IMR-90 (cell line): ENCODE data around the gene SDHB. TPM values are rescaled to one million over a fixed set of nuclear protein-coding genes. Genes with fewer than 3 reads are reported as not detected.

Source experiments
- ATAC-seq: fragments of 200-7000 bp; cut with Tn5 transposase; 2 replicates; pipeline ENCODE4 v1.9.1; 2020; ENCODE audit warnings: low read depth, mild to moderate bottlenecking, moderate library complexity
- BruUV-seq: library from RNA; stranded (reverse); fragments of 400-500 nt; replicated peaks from 2 replicates; lab custom pipeline; 2021; lab: Mats Ljungman, UMichigan
- CTCF ChIA-PET: fragments of 300-600 bp; formaldehyde crosslinking; extraction: SDS; loops from one replicate; lab custom pipeline; 2021; ENCODE audit warnings: antibody characterized with exemption; lab: Yijun Ruan, JAX
- POLR2A ChIA-PET: fragments of 300-600 bp; sonication (Branson Sonifier 250); formaldehyde crosslinking; loops from one replicate; lab custom pipeline; 2022; ENCODE audit warnings: antibody characterized with exemption; ENCODE audit not compliant: unreplicated experiment; lab: Charles Lee
- DNase-seq: peaks from one replicate; pipeline ENCODE4 v3.0.0; 2013
- H2AFZ ChIP-seq: replicated peaks from 2 replicates; pipeline ENCODE3; 2013; ENCODE audit warnings: low read length, mild to moderate bottlenecking; ENCODE audit not compliant: poor library complexity
- H2AK5ac ChIP-seq: 2 replicates; pipeline ENCODE4 v1.6.1; 2013; ENCODE audit warnings: low read depth, low read length, inconsistent platforms
- H2AK9ac ChIP-seq: replicated peaks from 2 replicates; pipeline ENCODE3; 2013; ENCODE audit warnings: mild to moderate bottlenecking, low read depth, low read length, moderate library complexity; ENCODE audit not compliant: poor library complexity
- H2BK120ac ChIP-seq: 2 replicates; pipeline ENCODE4 v1.6.1; 2013; ENCODE audit warnings: low read depth, low read length, inconsistent platforms
- H2BK15ac ChIP-seq: 3 replicates; pipeline ENCODE4 v1.6.1; 2013; ENCODE audit warnings: low read depth, low read length, inconsistent platforms
- H2BK20ac ChIP-seq: 2 replicates; pipeline ENCODE4 v1.6.1; 2013; ENCODE audit warnings: low read depth, mild to moderate bottlenecking, inconsistent platforms, low read length, moderate library complexity
- H2BK5ac ChIP-seq: 2 replicates; pipeline ENCODE4 v1.6.1; 2013; ENCODE audit warnings: mild to moderate bottlenecking, low read depth, low read length, inconsistent platforms; ENCODE audit not compliant: poor library complexity, severe bottlenecking
- H3K14ac ChIP-seq: replicated peaks from 2 replicates; pipeline ENCODE4 v1.6.1; 2013; ENCODE audit warnings: low read depth, low read length, inconsistent platforms
- H3K18ac ChIP-seq: 2 replicates; pipeline ENCODE4 v1.6.1; 2013; ENCODE audit warnings: low read depth, low read length, control low read depth
- H3K23ac ChIP-seq: 2 replicates; pipeline ENCODE4 v1.6.1; 2013; ENCODE audit warnings: low read depth, low read length, inconsistent platforms
- H3K27ac ChIP-seq: 2 replicates; pipeline ENCODE4 v1.5.1; 2013; ENCODE audit warnings: mild to moderate bottlenecking, control low read depth, low read length; ENCODE audit not compliant: insufficient read depth
- H3K27me3 ChIP-seq: 2 replicates; pipeline ENCODE4 v1.6.1; 2013; ENCODE audit warnings: low read length; ENCODE audit not compliant: control insufficient read depth, insufficient read depth
- H3K36me3 ChIP-seq: 2 replicates; pipeline ENCODE4 v1.6.1; 2013; ENCODE audit warnings: low read length, mixed read lengths; ENCODE audit not compliant: control insufficient read depth, insufficient read depth
- H3K4ac ChIP-seq: 2 replicates; pipeline ENCODE4 v1.6.1; 2013; ENCODE audit warnings: low read depth, low read length, inconsistent platforms
- H3K4me1 ChIP-seq: 2 replicates; pipeline ENCODE4 v1.6.1; 2013; ENCODE audit warnings: low read length, mixed read lengths; ENCODE audit not compliant: control insufficient read depth, insufficient read depth
- H3K4me2 ChIP-seq: 2 replicates; pipeline ENCODE4 v1.6.1; 2013; ENCODE audit warnings: low read depth, mild to moderate bottlenecking, control low read depth, low read length, moderate library complexity
- H3K4me3 ChIP-seq: 2 replicates; pipeline ENCODE4 v1.5.1; 2013; ENCODE audit warnings: low read depth, mild to moderate bottlenecking, control low read depth, low read length, moderate library complexity; ENCODE audit not compliant: insufficient read depth
- H3K56ac ChIP-seq: 2 replicates; pipeline ENCODE4 v1.6.1; 2013; ENCODE audit warnings: low read length, inconsistent platforms; ENCODE audit not compliant: insufficient read depth; ENCODE audit errors: extremely low read depth
- H3K79me1 ChIP-seq, 2 experiments: 2 replicates each; pipeline ENCODE4 v1.6.1; 2013; ENCODE audit warnings: low read length in 2 of 2, inconsistent platforms in 1 of 2, low read depth in 1 of 2
- H3K9ac ChIP-seq: 2 replicates; pipeline ENCODE4 v1.6.1; 2013; ENCODE audit warnings: low read depth, low read length, control low read depth
- H3K9me1 ChIP-seq: 2 replicates; pipeline ENCODE4 v1.6.1; 2013; ENCODE audit warnings: low read length, inconsistent platforms; ENCODE audit not compliant: insufficient read depth
- H3K9me3 ChIP-seq: 2 replicates; pipeline ENCODE4 v1.6.1; 2013; ENCODE audit warnings: low read length; ENCODE audit not compliant: control insufficient read depth, insufficient read depth
- H4K20me1 ChIP-seq: 2 replicates; pipeline ENCODE4 v1.6.1; 2013; ENCODE audit warnings: low read length, inconsistent platforms; ENCODE audit not compliant: insufficient read depth
- H4K5ac ChIP-seq: 2 replicates; pipeline ENCODE4 v1.6.1; 2013; ENCODE audit warnings: mild to moderate bottlenecking, low read depth, low read length, control low read depth
- H4K8ac ChIP-seq, 2 experiments: 2 replicates each; pipeline ENCODE4 v1.6.1; 2013; ENCODE audit warnings: low read depth in 2 of 2, low read length in 2 of 2, control low read depth in 1 of 2, inconsistent platforms in 1 of 2
- H4K91ac ChIP-seq: 2 replicates; pipeline ENCODE4 v1.6.1; 2013; ENCODE audit warnings: low read depth, low read length, inconsistent platforms; ENCODE audit not compliant: insufficient read depth
- BHLHE40 ChIP-seq: fragments of 150-350 bp; IDR thresholded peaks from 2 replicates; pipeline ENCODE4 v1.6.1; 2016; ENCODE audit warnings: mild to moderate bottlenecking, low read depth, low read length
- CEBPB ChIP-seq: IDR thresholded peaks from 2 replicates; pipeline ENCODE4 v1.6.1; 2012; ENCODE audit warnings: low read depth, low read length, improper control_type of control experiment
- CHD1 ChIP-seq: IDR thresholded peaks from 2 replicates; pipeline ENCODE4 v1.6.1; 2012; ENCODE audit warnings: low read depth, low read length, improper control_type of control experiment
- ELK1 ChIP-seq: fragments of 150-350 bp; IDR thresholded peaks from 2 replicates; pipeline ENCODE4 v1.6.1; 2016; ENCODE audit warnings: low read depth, mild to moderate bottlenecking, low read length, moderate library complexity, borderline replicate concordance
- MAFK ChIP-seq: IDR thresholded peaks from 2 replicates; pipeline ENCODE4 v1.6.1; 2012; ENCODE audit warnings: low read depth, low read length, improper control_type of control experiment
- MAZ ChIP-seq: IDR thresholded peaks from 2 replicates; pipeline ENCODE4 v1.6.1; 2012; ENCODE audit warnings: low read depth, mild to moderate bottlenecking, low read length, improper control_type of control experiment, moderate library complexity, borderline replicate concordance
- NFE2L2 ChIP-seq: fragments of 150-350 bp; IDR thresholded peaks from 2 replicates; pipeline ENCODE4 v1.6.1; 2016; ENCODE audit warnings: low read depth, mild to moderate bottlenecking, low read length
- USF2 ChIP-seq: fragments of 150-350 bp; IDR thresholded peaks from 2 replicates; pipeline ENCODE4 v1.6.1; 2017; ENCODE audit warnings: mild to moderate bottlenecking, antibody characterized with exemption, low read length, low read depth
- WGBS, 2 experiments: methylation state at CpG; one replicate each; pipeline versions ENCODE4 v1.1.5 to v1.1.7; 2013; ENCODE audit warnings: missing lambda C conversion rate in 2 of 2; ENCODE audit not compliant: insufficient read length in 1 of 2; ENCODE audit errors: extremely low coverage in 2 of 2; 5-methylcytosine and 5-hydroxymethylcytosine counted together
- dilution Hi-C: fragments of 300-500 bp; cut with HindIII; formaldehyde crosslinking; loops from one replicate; pipeline ENCODE4 v1.14.3; 2018; ENCODE audit warnings: low sequenced_read_pairs; ENCODE audit not compliant: unreplicated experiment
- in situ Hi-C: fragments of 300-500 bp; cut with MboI; formaldehyde crosslinking; loops from 3 replicates; pipeline ENCODE4 v1.14.3; 2019; ENCODE audit warnings: low sequenced_read_pairs, inconsistent platforms, mixed read lengths
- intact Hi-C: fragments of 100-400 bp; cut with micrococcal nuclease; formaldehyde crosslinking; loops from 2 replicates; pipeline ENCODE4 v1.10.0; 2022
- polyA plus RNA-seq, 3 experiments: library from polyadenylated mRNA; depleted of rRNA; stranded (reverse); fragments of >200 nt; gene quantifications; 2 replicates each; pipeline ENCODE4 v1.2.3, GENCODE V29; 2012; ENCODE audit warnings: low replicate concordance in 1 of 3
- total RNA-seq: library from RNA; depleted of rRNA; stranded (reverse); fragments of >200 nt; gene quantifications from 2 replicates; pipeline ENCODE4 v1.2.3, GENCODE V29; 2012
- TF ChIP-seq, protein P1 (sequence below): conservative IDR thresholded peaks from 2 replicates; pipeline ENCODE4 v1.5.1; 2012; ENCODE audit warnings: mild to moderate bottlenecking, low read depth, low read length, improper control_type of control experiment

Gene SDHB
- total and polyA plus RNA-seq, 2 of the 4 experiments (the other 2 are of a cell fraction): 122 to 206 TPM

DNA sequence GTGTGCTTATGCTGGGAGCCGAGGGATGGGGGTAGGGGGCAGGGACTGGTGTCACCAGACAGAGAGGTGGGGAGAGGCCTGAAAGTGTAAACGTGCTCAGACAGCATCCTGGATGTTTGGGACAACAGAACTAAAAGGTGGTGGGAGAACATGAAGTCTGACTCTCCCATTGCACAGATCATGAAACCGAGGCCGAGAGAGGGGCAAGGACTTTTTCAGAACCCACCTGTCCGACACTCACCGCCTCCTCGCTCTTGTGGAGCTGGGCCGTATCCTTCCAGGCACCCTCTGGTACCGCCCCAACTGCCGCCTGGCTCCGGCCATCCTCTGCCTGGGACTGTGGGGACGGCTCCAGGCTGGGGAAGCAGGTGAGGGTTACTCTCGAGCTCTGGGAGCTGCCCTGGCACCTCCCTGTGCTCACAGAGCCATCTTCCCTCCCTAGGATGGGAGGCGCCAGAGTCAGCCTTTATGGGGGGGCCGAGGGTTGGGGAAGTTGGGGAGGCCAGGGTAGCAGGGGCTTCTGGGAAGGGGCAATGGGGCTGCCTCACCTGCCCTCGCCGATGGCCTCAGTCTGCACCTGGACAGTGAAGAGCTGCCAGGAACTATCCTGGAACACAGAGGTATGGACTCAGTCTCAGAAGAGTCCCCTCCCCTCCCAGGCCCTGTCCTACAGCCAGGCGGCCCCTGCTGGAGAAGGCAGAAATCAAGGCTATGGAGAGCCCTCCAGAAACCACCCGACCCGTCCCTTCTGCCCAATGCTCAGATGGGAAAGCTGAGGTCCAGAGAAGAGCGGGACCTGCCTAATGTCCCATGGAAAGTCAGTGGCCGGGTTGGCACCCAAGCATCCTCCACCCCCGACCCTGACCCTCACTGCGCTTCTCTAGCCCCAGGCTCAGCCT, 49.1 kb downstream of the SDHB start (continued):
- TF ChIP-seq NFE2L2 (no peak), BHLHE40 (no peak)

- WGBS, 2 experiments: no CpG with 5 or more reads among the region's 4 CpGs
- dilution Hi-C loops: no loop called here
- H3K23ac ChIP-seq: no peak overlapping the region
- ATAC-seq: no peak
- H3K9me3 ChIP-seq: no peaks in the 10 kb centered on the region
- no peak overlapping the region for H3K4ac ChIP-seq
- H2BK15ac ChIP-seq: no peak overlapping the region
- H3K4me1 ChIP-seq: peaks cover 2% of the 10 kb centered on the region; the same call in 1 of the 2 replicates
- H3K14ac ChIP-seq: no peak overlapping the region
- no peak overlapping the region for H4K8ac ChIP-seq
- TF ChIP-seq, protein P1, sequence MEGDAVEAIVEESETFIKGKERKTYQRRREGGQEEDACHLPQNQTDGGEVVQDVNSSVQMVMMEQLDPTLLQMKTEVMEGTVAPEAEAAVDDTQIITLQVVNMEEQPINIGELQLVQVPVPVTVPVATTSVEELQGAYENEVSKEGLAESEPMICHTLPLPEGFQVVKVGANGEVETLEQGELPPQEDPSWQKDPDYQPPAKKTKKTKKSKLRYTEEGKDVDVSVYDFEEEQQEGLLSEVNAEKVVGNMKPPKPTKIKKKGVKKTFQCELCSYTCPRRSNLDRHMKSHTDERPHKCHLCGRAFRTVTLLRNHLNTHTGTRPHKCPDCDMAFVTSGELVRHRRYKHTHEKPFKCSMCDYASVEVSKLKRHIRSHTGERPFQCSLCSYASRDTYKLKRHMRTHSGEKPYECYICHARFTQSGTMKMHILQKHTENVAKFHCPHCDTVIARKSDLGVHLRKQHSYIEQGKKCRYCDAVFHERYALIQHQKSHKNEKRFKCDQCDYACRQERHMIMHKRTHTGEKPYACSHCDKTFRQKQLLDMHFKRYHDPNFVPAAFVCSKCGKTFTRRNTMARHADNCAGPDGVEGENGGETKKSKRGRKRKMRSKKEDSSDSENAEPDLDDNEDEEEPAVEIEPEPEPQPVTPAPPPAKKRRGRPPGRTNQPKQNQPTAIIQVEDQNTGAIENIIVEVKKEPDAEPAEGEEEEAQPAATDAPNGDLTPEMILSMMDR: no peak
- no peak for TF ChIP-seq MAZ
- no peak for TF ChIP-seq USF2
- no peak for TF ChIP-seq MAFK
- no peak for TF ChIP-seq CHD1
- no peak for TF ChIP-seq NFE2L2
- no peak for TF ChIP-seq ELK1
- TF ChIP-seq BHLHE40: no peak
- no peak for TF ChIP-seq CEBPB
- no peak overlapping the region for H2AFZ ChIP-seq
- in situ Hi-C loops: no loop called here
- POLR2A ChIA-PET: no interaction called here
- H2AK5ac ChIP-seq: no peak overlapping the region
- no peak overlapping the region for H4K5ac ChIP-seq
- no TSS peak for BruUV-seq
- H3K9ac ChIP-seq: no peak overlapping the region
- H3K4me3 ChIP-seq: no peak overlapping the region
- no peaks in the 10 kb centered on the region for H3K27me3 ChIP-seq
- H2AK9ac ChIP-seq: no peak overlapping the region
- H2BK20ac ChIP-seq: no peak overlapping the region
- H3K56ac ChIP-seq: no peak overlapping the region
- CTCF ChIA-PET: no interaction called here
- H4K91ac ChIP-seq: no peak overlapping the region
- no peak overlapping the region for H2BK5ac ChIP-seq
- H2BK120ac ChIP-seq: no peak overlapping the region
- no peak overlapping the region for H3K18ac ChIP-seq
- H3K36me3 ChIP-seq: peaks cover 25% of the 10 kb centered on the region
- no peak overlapping the region for H3K4me2 ChIP-seq
- intact Hi-C loops: no loop called here
- H3K27ac ChIP-seq: no peak overlapping the region
- no peaks in the 10 kb centered on the region for H3K79me1 ChIP-seq
- no peaks in the 10 kb centered on the region; the same call in 1 of the 2 replicates for H3K9me1 ChIP-seq
- peaks cover 10% of the 10 kb centered on the region for H4K20me1 ChIP-seq
- DNase-seq: no peak
Observed at GRCh38 chr1:17002524-17002902, 51.3 kb downstream of the SDHB start.
